H1 (cell line): ENCODE data around the gene IPO9. TPM values are rescaled to one million over a fixed set of nuclear protein-coding genes. Genes with fewer than 3 reads are reported as not detected.

ENCODE experiments used
- CTCF ChIA-PET: fragments of 300-600 bp; sonication (Branson Sonifier 250); formaldehyde crosslinking; loops from one replicate; lab custom pipeline; 2021; ENCODE audit not compliant: partially characterized antibody; lab: Charles Lee
- POLR2A ChIA-PET: fragments of 300-600 bp; sonication (Branson Sonifier 250); formaldehyde crosslinking; loops from one replicate; lab custom pipeline; 2021; ENCODE audit warnings: inconsistent platforms; ENCODE audit not compliant: partially characterized antibody; lab: Charles Lee
- DNase-seq, 2 experiments: peaks; one replicate each; pipeline versions ENCODE4 v3.0.0 to v3.0.0-alpha.2; 2010 to 2022; ENCODE audit warnings: low spot score in 2 of 2, low read depth in 1 of 2, mixed read lengths in 1 of 2
- FAIRE-seq: peaks from 2 replicates; lab custom pipeline; 2011; peaks lifted over from hg19 to GRCh38; lab: Jason Lieb, UNC
- H2AFZ ChIP-seq: 2 replicates; pipeline ENCODE4 v1.8.1; 2012; ENCODE audit warnings: low read length, inconsistent platforms
- H2AK5ac ChIP-seq: 2 replicates; pipeline ENCODE4 v1.6.1; 2013; ENCODE audit warnings: low read depth, low read length
- H2BK120ac ChIP-seq: replicated peaks from 2 replicates; pipeline ENCODE3; 2013; ENCODE audit warnings: low read depth, low read length, inconsistent platforms
- H2BK12ac ChIP-seq: 2 replicates; pipeline ENCODE4 v1.6.1; 2013; ENCODE audit warnings: low read depth, low read length
- H2BK15ac ChIP-seq: 2 replicates; pipeline ENCODE4 v1.6.1; 2013; ENCODE audit warnings: low read length
- H2BK20ac ChIP-seq: 2 replicates; pipeline ENCODE4 v1.6.1; 2013; ENCODE audit warnings: low read length
- H2BK5ac ChIP-seq: 2 replicates; pipeline ENCODE4 v1.6.1; 2013; ENCODE audit warnings: low read depth, low read length
- H3K14ac ChIP-seq: 2 replicates; pipeline ENCODE4 v1.6.1; 2013; ENCODE audit warnings: inconsistent platforms; ENCODE audit not compliant: insufficient read length
- H3K18ac ChIP-seq: 2 replicates; pipeline ENCODE4 v1.6.1; 2013; ENCODE audit warnings: low read length; ENCODE audit errors: extremely low read depth
- H3K23ac ChIP-seq: 2 replicates; pipeline ENCODE4 v1.6.1; 2013; ENCODE audit warnings: inconsistent platforms; ENCODE audit not compliant: insufficient read length
- H3K23me2 ChIP-seq: 2 replicates; pipeline ENCODE4 v1.6.1; 2013; ENCODE audit warnings: low read depth, low read length
- H3K27ac ChIP-seq: 2 replicates; pipeline ENCODE4 v1.6.1; 2011; ENCODE audit warnings: low read depth, low read length, inconsistent platforms
- H3K27me3 ChIP-seq, 4 experiments: replicated peaks in 1 of 4; 1 replicate in 1 of 4; 2 replicates in 3 of 4; pipeline versions ENCODE4 v1.6.1 to v1.8.1; 2011 to 2013; ENCODE audit warnings: low read length in 3 of 4, mild to moderate bottlenecking in 3 of 4, inconsistent platforms in 2 of 4, mixed read lengths in 2 of 4, moderate library complexity in 1 of 4; ENCODE audit not compliant: control insufficient read depth in 3 of 4, insufficient read depth in 3 of 4; ENCODE audit errors: extremely low read depth in 1 of 4
- H3K36me3 ChIP-seq, 4 experiments: 2 replicates each; pipeline versions ENCODE4 v1.6.1 to v1.8.1; 2011 to 2013; ENCODE audit warnings: mild to moderate bottlenecking in 4 of 4, low read length in 3 of 4, moderate library complexity in 2 of 4, control low read depth in 1 of 4, inconsistent platforms in 1 of 4; ENCODE audit not compliant: insufficient read depth in 4 of 4, control insufficient read depth in 2 of 4
- H3K4ac ChIP-seq: replicated peaks from 2 replicates; pipeline ENCODE3; 2013; ENCODE audit warnings: low read length, low read depth, mixed read lengths, inconsistent platforms; ENCODE audit not compliant: insufficient read length
- H3K4me1 ChIP-seq, 4 experiments: replicated peaks in 1 of 4; 1 replicate in 1 of 4; 2 replicates in 3 of 4; pipeline versions ENCODE4 v1.6.1 to v1.8.1; 2011 to 2013; ENCODE audit warnings: low read length in 3 of 4, inconsistent platforms in 2 of 4, mixed read lengths in 1 of 4; ENCODE audit not compliant: insufficient read depth in 4 of 4, control insufficient read depth in 3 of 4
- H3K4me2 ChIP-seq, 2 experiments: 2 replicates each; pipeline versions ENCODE4 v1.6.1 to v1.8.1; 2011 to 2013; ENCODE audit warnings: low read depth in 2 of 2, low read length in 2 of 2, control low read depth in 1 of 2, inconsistent platforms in 1 of 2, mild to moderate bottlenecking in 1 of 2; ENCODE audit not compliant: insufficient read depth in 1 of 2
- H3K4me3 ChIP-seq, 4 experiments: fragments of 200-600, 300-600 bp in 1 of 4; sonication (generic), shearing (Covaris generic), sonication (Bioruptor Twin) in 1 of 4; 2 replicates each; pipeline versions ENCODE4 v1.5.1 to v1.8.1; 2011 to 2016; ENCODE audit warnings: low read length in 4 of 4, low read depth in 3 of 4, control low read depth in 2 of 4, inconsistent platforms in 2 of 4, mild to moderate bottlenecking in 2 of 4, mixed read lengths in 1 of 4, moderate library complexity in 1 of 4; ENCODE audit not compliant: insufficient read depth in 2 of 4; ENCODE audit errors: extremely low read depth in 1 of 4
- H3K56ac ChIP-seq: replicated peaks from 2 replicates; pipeline ENCODE3; 2013; ENCODE audit warnings: low read depth, mild to moderate bottlenecking, mixed read lengths, low read length, inconsistent platforms; ENCODE audit not compliant: insufficient read length
- H3K79me1 ChIP-seq: 2 replicates; pipeline ENCODE4 v1.6.1; 2013; ENCODE audit warnings: low read depth, low read length, control low read depth
- H3K79me2 ChIP-seq, 2 experiments: 2 replicates each; pipeline versions ENCODE4 v1.6.1 to v1.8.1; 2012 to 2013; ENCODE audit warnings: low read length in 2 of 2, mild to moderate bottlenecking in 2 of 2, inconsistent platforms in 1 of 2; ENCODE audit not compliant: insufficient read depth in 2 of 2, control insufficient read depth in 1 of 2
- H3K9ac ChIP-seq, 4 experiments: replicated peaks in 1 of 4; 1 replicate in 1 of 4; 2 replicates in 3 of 4; pipeline versions ENCODE4 v1.6.1 to v1.8.1; 2011 to 2013; ENCODE audit warnings: low read depth in 3 of 4, low read length in 3 of 4, control low read depth in 2 of 4, mild to moderate bottlenecking in 2 of 4, moderate library complexity in 2 of 4, inconsistent platforms in 1 of 4; ENCODE audit errors: extremely low read depth in 1 of 4
- H3K9me3 ChIP-seq, 2 experiments: 2 replicates each; pipeline versions ENCODE4 v1.6.1 to v1.8.1; 2012 to 2013; ENCODE audit warnings: mild to moderate bottlenecking in 2 of 2, moderate library complexity in 2 of 2, control low read depth in 1 of 2, inconsistent platforms in 1 of 2, low read depth in 1 of 2, low read length in 1 of 2, mixed read lengths in 1 of 2; ENCODE audit not compliant: insufficient read depth in 2 of 2
- H4K20me1 ChIP-seq, 2 experiments: replicated peaks in 1 of 2; 2 replicates each; pipeline versions ENCODE3 to v1.8.1; 2011 to 2013; ENCODE audit warnings: inconsistent platforms in 2 of 2, low read length in 2 of 2, mild to moderate bottlenecking in 1 of 2; ENCODE audit not compliant: insufficient read depth in 2 of 2, control insufficient read depth in 1 of 2
- H4K5ac ChIP-seq: 2 replicates; pipeline ENCODE4 v1.6.1; 2013; ENCODE audit warnings: low read length, low read depth, mixed read lengths, inconsistent platforms; ENCODE audit not compliant: insufficient read length
- H4K8ac ChIP-seq: 2 replicates; pipeline ENCODE4 v1.8.0; 2013; ENCODE audit warnings: mild to moderate bottlenecking, moderate library complexity, low read length, inconsistent platforms; ENCODE audit not compliant: insufficient read depth; ENCODE audit errors: extremely low read depth
- H4K91ac ChIP-seq: replicated peaks from 2 replicates; pipeline ENCODE3; 2013; ENCODE audit warnings: low read length, mixed read lengths, inconsistent platforms; ENCODE audit not compliant: insufficient read length
- BACH1 ChIP-seq: IDR thresholded peaks from 2 replicates; pipeline ENCODE4 v1.6.1; 2012; ENCODE audit warnings: low read length, improper control_type of control experiment
- BRCA1 ChIP-seq: IDR thresholded peaks from 2 replicates; pipeline ENCODE4 v1.6.1; 2012; ENCODE audit warnings: low read depth, low read length, improper control_type of control experiment
- CBX5 ChIP-seq: fragments of 300-800, 300-1000 bp; sonication (generic); IDR thresholded peaks from 2 replicates; pipeline ENCODE4 v1.7.1; 2016; ENCODE audit warnings: antibody characterized with exemption, low read length, low read depth
- CTBP2 ChIP-seq: IDR thresholded peaks from 2 replicates; pipeline ENCODE4 v1.7.0; 2011; ENCODE audit warnings: borderline replicate concordance, mild to moderate bottlenecking, moderate library complexity, mixed read lengths, low read length; ENCODE audit not compliant: insufficient read depth, insufficient read length
- FOSL1 ChIP-seq: IDR thresholded peaks from 2 replicates; pipeline ENCODE4 v1.6.1; 2011; ENCODE audit warnings: mild to moderate bottlenecking, low read depth, low read length, moderate library complexity; ENCODE audit not compliant: insufficient read depth
- GABPA ChIP-seq: IDR thresholded peaks from 2 replicates; pipeline ENCODE4 v1.6.1; 2011; ENCODE audit warnings: mild to moderate bottlenecking, low read length, moderate library complexity, borderline replicate concordance; ENCODE audit not compliant: insufficient read depth
- GTF2F1 ChIP-seq: IDR thresholded peaks from 2 replicates; pipeline ENCODE4 v1.6.1; 2012; ENCODE audit warnings: low read depth, low read length, improper control_type of control experiment, borderline replicate concordance
- JUN ChIP-seq: IDR thresholded peaks from 2 replicates; pipeline ENCODE4 v1.6.1; 2011; ENCODE audit warnings: low read depth, mild to moderate bottlenecking, improper control_type of control experiment, low read length
- RFX5 ChIP-seq: IDR thresholded peaks from 2 replicates; pipeline ENCODE4 v1.6.1; 2011; ENCODE audit warnings: low read depth, low read length, improper control_type of control experiment, borderline replicate concordance
- SIRT6 ChIP-seq: IDR thresholded peaks from one replicate; pipeline ENCODE4 v1.7.1; 2012; ENCODE audit warnings: low read length, inconsistent platforms
- SP4 ChIP-seq: IDR thresholded peaks from 2 replicates; pipeline ENCODE4 v1.6.1; 2012; ENCODE audit warnings: low read length, inconsistent platforms
- SRF ChIP-seq: IDR thresholded peaks from 2 replicates; pipeline ENCODE4 v1.6.1; 2011; ENCODE audit warnings: mild to moderate bottlenecking, low read depth, low read length, moderate library complexity
- TBP ChIP-seq: IDR thresholded peaks from 2 replicates; pipeline ENCODE4 v1.6.1; 2011; ENCODE audit warnings: low read depth, low read length, improper control_type of control experiment
- ZNF274 ChIP-seq: IDR thresholded peaks from 2 replicates; pipeline ENCODE4 v1.7.0; 2012; ENCODE audit warnings: low read length, borderline replicate concordance; ENCODE audit errors: extremely low read depth
- WGBS, 2 experiments: shearing (Covaris generic) in 1 of 2; methylation state at CpG; one replicate each; pipeline versions ENCODE4 v1.1.6 to v1.1.7; 2013 to 2015; ENCODE audit warnings: low lambda C conversion rate in 2 of 2, mixed read lengths in 2 of 2, inconsistent platforms in 1 of 2, low coverage in 1 of 2, missing lambda C conversion rate in 1 of 2; ENCODE audit not compliant: insufficient replicate concordance in 2 of 2, insufficient coverage in 1 of 2, insufficient read length in 1 of 2; ENCODE audit errors: extremely low coverage in 1 of 2, missing lambda C conversion rate in 1 of 2; 5-methylcytosine and 5-hydroxymethylcytosine counted together
- polyA plus RNA-seq, 7 experiments: library from polyadenylated mRNA; depleted of rRNA in 3 of 7; stranded (reverse) in 5 of 7; unstranded in 2 of 7; fragments of >200 nt in 5 of 7; fragments of 200-250 nt in 2 of 7; gene quantifications; 1 replicate in 5 of 7; 2 replicates in 1 of 7; 4 replicates in 1 of 7; pipeline versions ENCODE4 v1.2.1 to v1.2.3, GENCODE V29; 2011 to 2013; ENCODE audit warnings: missing spikeins in 2 of 7, mixed read lengths in 2 of 7
- total RNA-seq: library from RNA; stranded (reverse); fragmentation: NEBNext Ultra II Directional; extraction: Animal tissue kit (Norgen Biotek cat#: 25700); gene quantifications from 2 replicates; pipeline ENCODE4 v1.2.1, GENCODE V29; 2021
- TF ChIP-seq, protein P1 (sequence below): IDR thresholded peaks from 2 replicates; pipeline ENCODE4 v1.6.1; 2012; ENCODE audit warnings: inconsistent platforms

Gene IPO9
- total and polyA plus RNA-seq, 2 of the 8 experiments (the other 6 are each of a cell fraction or from before 2014, with no cell fraction given) = 61.0 to 122 TPM

DNA sequence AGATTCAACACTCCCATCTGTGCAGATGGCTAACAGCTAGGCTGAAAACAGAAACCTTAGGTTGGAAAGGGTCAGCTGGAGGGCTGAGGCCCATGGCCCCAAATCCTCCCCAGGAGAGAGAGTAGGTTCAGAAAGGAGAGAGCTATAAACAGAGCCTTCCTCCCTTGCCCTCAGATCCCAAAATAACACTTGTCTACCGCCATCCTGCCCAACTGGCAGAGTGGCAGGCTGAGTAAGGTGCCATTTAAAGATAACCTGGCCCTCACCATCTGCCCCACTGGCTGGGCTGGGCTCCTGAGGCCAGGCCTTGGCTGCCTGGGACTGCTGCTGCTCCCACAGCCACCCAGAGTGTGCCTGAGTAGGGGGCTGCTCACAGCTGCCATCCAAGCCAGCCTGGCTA lies 55.5 kb downstream of the IPO9 start:
- H2BK5ac ChIP-seq = no peak overlapping the region
- no peak overlapping the region for H3K14ac ChIP-seq
- H3K79me2 ChIP-seq = no peaks in the 10 kb centered on the region
- no peak for DNase-seq
- H2AK5ac ChIP-seq = no peak overlapping the region
- no peak overlapping the region for H3K4me2 ChIP-seq
- H3K36me3 ChIP-seq = no peaks in the 10 kb centered on the region
- WGBS, 2 experiments = 88% methylated on average over 1 of the region's 1 CpG; no CpG with 5 or more reads in 1 of the 2 experiments
- no peak overlapping the region for H3K4ac ChIP-seq
- H3K23ac ChIP-seq = no peak overlapping the region
- ChIA-PET CTCF (interaction anchor here (0.6 to 12.3 kb wide), 7 partner anchors 8 to 296 kb away, joined by 3 to 244 read pairs (median 3); partner anchors contain the start of genes LMOD1, SHISA4 and TIMM17A), POLR2A (interaction anchor here (0.6 to 8.1 kb wide), 10 partner anchors 9 to 255 kb away, joined by 3 to 117 read pairs (median 4); partner anchors contain the start of gene SHISA4)
- H3K27me3 ChIP-seq = peaks cover 0 to 5% (median 3%) of the 10 kb centered on the region in 4 experiments; a peak in 4 of 7 replicates
- peaks cover 12% of the 10 kb centered on the region; the same call in 1 of the 2 replicates for H3K23me2 ChIP-seq
- no peaks in the 10 kb centered on the region for H4K20me1 ChIP-seq
- H3K27ac ChIP-seq = no peak overlapping the region
- no peak overlapping the region for H2AFZ ChIP-seq
- H4K91ac ChIP-seq = no peak overlapping the region
- peaks cover 4 to 13% (median 6%) of the 10 kb centered on the region in 4 experiments for H3K4me1 ChIP-seq
- no peak overlapping the region for H3K18ac ChIP-seq
- FAIRE-seq = no peak
- peak overlapping the region; percentile 69 for H4K8ac ChIP-seq
- no peak overlapping the region for H2BK120ac ChIP-seq
- no peak overlapping the region for H4K5ac ChIP-seq
- no peak overlapping the region for H3K9ac ChIP-seq
- H3K4me3 ChIP-seq = no peak overlapping the region
- no peak overlapping the region for H2BK12ac ChIP-seq
- no peaks in the 10 kb centered on the region for H3K79me1 ChIP-seq
- no peak overlapping the region for H2BK20ac ChIP-seq
- H3K56ac ChIP-seq = no peak overlapping the region
- no peak overlapping the region for H2BK15ac ChIP-seq
- H3K9me3 ChIP-seq = no peaks in the 10 kb centered on the region
- TF ChIP-seq FOSL1 (no peak), GTF2F1 (no peak), CTBP2 (no peak), ZNF274 (no peak), JUN (no peak), SRF (no peak), TBP (no peak), GABPA (no peak), CBX5 (no peak), SIRT6 (no peak), SP4 (no peak), RFX5 (no peak), BRCA1 (no peak), BACH1 (no peak)
- TF ChIP-seq, protein P1, sequence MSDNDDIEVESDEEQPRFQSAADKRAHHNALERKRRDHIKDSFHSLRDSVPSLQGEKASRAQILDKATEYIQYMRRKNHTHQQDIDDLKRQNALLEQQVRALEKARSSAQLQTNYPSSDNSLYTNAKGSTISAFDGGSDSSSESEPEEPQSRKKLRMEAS = no peak
